OCI-LY7 (cell line): ENCODE data around the gene TTLL5.

ENCODE experiments used
- EZH2phosphoT487 ChIP-seq: fragments of 200-600 bp; sonication (generic); IDR thresholded peaks from 2 replicates; pipeline ENCODE4 v1.6.1; 2018; ENCODE audit warnings: low read depth, borderline replicate concordance, mild to moderate bottlenecking, mixed run types, antibody characterized with exemption, low read length, moderate library complexity, mixed read lengths
- TF ChIP-seq, protein P1 (sequence below): fragments of 200-600 bp; sonication (generic); conservative IDR thresholded peaks from 2 replicates; pipeline ENCODE4 v1.5.1; 2014; ENCODE audit warnings: mild to moderate bottlenecking, antibody characterized with exemption, low read length, moderate library complexity, mixed read lengths

DNA sequence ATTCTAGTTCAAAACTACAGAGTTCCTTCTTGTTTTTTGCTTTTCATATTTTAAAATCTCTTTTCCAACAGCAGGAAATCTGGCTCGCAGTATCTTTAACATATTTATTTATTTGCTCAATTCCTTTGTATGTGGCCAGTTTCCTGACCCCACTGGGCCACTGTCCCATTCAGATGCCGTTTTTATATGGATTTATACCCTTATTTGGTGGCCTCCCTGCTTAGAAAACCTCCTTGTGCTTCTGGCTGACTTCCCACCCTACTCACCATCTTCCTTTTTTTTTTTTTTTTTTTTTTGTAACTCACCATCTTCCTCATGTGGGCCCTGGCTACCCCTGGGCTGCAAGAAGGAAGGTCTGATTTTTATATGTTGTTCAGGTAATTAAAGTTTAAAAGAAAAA is 53.9 kb downstream of the TTLL5 start:
- TF ChIP-seq, protein P1, sequence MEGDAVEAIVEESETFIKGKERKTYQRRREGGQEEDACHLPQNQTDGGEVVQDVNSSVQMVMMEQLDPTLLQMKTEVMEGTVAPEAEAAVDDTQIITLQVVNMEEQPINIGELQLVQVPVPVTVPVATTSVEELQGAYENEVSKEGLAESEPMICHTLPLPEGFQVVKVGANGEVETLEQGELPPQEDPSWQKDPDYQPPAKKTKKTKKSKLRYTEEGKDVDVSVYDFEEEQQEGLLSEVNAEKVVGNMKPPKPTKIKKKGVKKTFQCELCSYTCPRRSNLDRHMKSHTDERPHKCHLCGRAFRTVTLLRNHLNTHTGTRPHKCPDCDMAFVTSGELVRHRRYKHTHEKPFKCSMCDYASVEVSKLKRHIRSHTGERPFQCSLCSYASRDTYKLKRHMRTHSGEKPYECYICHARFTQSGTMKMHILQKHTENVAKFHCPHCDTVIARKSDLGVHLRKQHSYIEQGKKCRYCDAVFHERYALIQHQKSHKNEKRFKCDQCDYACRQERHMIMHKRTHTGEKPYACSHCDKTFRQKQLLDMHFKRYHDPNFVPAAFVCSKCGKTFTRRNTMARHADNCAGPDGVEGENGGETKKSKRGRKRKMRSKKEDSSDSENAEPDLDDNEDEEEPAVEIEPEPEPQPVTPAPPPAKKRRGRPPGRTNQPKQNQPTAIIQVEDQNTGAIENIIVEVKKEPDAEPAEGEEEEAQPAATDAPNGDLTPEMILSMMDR: no peak
- no peak for TF ChIP-seq EZH2phosphoT487
